ENCODE results near the gene ZNF630. TPM values are rescaled to one million over a fixed set of nuclear protein-coding genes. Genes with fewer than 3 reads are reported as not detected.

Gene ZNF630
- total and polyA plus RNA-seq, 2 experiments from 2014 or later: 0.22 to 0.53 TPM

DNA sequence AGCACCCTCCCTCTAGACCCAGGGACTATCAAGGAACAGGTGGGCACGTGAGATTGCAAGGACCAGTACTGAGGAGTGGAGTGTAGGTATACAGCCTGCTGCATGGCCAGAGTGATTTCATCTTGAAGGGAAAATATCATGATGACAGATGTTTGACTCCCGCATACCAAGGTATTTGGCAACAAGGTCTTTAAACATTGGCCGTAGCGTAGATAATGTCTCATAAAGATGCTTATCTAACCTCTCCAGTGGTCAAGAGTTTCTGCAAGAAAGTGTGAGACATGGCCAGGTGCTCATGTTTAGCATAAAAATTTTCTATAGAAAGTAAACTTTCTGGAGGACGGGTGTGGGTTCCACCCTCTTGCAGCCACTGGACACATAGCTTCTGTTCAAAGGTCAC is 18.7 kb upstream of the ZNF630 start:
- 38 to 44% methylated on average over 5 of the region's 5 CpGs for WGBS, 2 experiments (ENCODE audit: low coverage in 1 of 2, low lambda C conversion rate in 2 of 2, missing lambda C conversion rate in 2 of 2)
- H3K9ac ChIP-seq: no peak overlapping the region

DNA sequence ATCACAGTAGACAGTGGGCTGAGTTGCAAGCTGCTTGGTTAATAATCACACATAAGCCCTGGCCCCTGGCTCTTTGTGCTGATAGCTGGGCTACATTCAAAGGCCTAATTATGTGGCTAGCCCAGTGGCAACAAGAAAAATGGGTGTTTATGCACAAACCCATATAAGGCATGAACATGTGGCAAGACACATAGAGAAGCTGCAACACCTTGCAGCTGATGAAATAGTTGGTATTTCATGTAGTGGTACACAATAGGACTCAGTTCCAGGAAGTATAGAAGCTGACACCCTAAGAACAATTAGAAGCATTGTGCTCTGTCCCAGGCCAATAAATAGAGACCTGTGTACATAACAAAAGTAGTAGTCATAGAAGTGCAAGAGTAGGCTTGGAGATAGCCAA is 14.6 kb upstream of the ZNF630 start:
- no peak overlapping the region for H2AFZ ChIP-seq
- no peaks in the 10 kb centered on the region for H3K79me2 ChIP-seq (ENCODE audit: insufficient read depth)
- no peak for TF ChIP-seq EZH2phosphoT487 (IDR thresholded peaks at IDR 0.05; ENCODE audit: insufficient read depth, low read depth)
- TF ChIP-seq EZH2 (IDR thresholded peaks at IDR 0.05; ENCODE audit: insufficient read depth, poor library complexity, severe bottlenecking): no peak
- H3K4me2 ChIP-seq (ENCODE audit: unreplicated experiment): no peak overlapping the region
- H3K9me2 ChIP-seq (ENCODE audit: insufficient read depth): no peaks in the 10 kb centered on the region
- no peaks in the 10 kb centered on the region for H4K20me1 ChIP-seq (ENCODE audit: insufficient read depth)
- in situ Hi-C loops (cut with MboI): loop anchor here (25.0 kb wide), 1 partner anchor 401 kb away; the partner anchor contains the start of gene FTSJ1
- H3K36me3 ChIP-seq (ENCODE audit: low read depth): no peaks in the 10 kb centered on the region
- no peak overlapping the region for H3K4me3 ChIP-seq
- no peaks in the 10 kb centered on the region for H3K9me3 ChIP-seq (ENCODE audit: low read depth)
- DNase-seq: no peak
- no peak overlapping the region for H3K27ac ChIP-seq
- H3K9ac ChIP-seq: no peak overlapping the region
- H3K27me3 ChIP-seq (replicated peaks; ENCODE audit: insufficient read depth): no peaks in the 10 kb centered on the region
- H3F3A ChIP-seq (ENCODE audit: insufficient read depth): no peaks in the 10 kb centered on the region
- H3K4me1 ChIP-seq (ENCODE audit: insufficient read depth): no peaks in the 10 kb centered on the region

More for the DNA sequence above, 18.7 kb upstream of the ZNF630 start:
- DNase-seq: no peak
- H3F3A ChIP-seq (ENCODE audit: insufficient read depth): no peaks in the 10 kb centered on the region
- H4K20me1 ChIP-seq (ENCODE audit: insufficient read depth): no peaks in the 10 kb centered on the region
- in situ Hi-C loops (cut with MboI): loop anchor here (25.0 kb wide), 1 partner anchor 397 kb away; the partner anchor contains the start of gene FTSJ1
- H3K4me2 ChIP-seq (ENCODE audit: unreplicated experiment): no peak overlapping the region
- H3K9me2 ChIP-seq (ENCODE audit: insufficient read depth): no peaks in the 10 kb centered on the region
- H3K4me1 ChIP-seq (ENCODE audit: insufficient read depth): no peaks in the 10 kb centered on the region
- H3K27ac ChIP-seq: no peak overlapping the region
- H3K4me3 ChIP-seq: no peak overlapping the region
- H3K79me2 ChIP-seq (ENCODE audit: insufficient read depth): no peaks in the 10 kb centered on the region
- no peaks in the 10 kb centered on the region for H3K36me3 ChIP-seq (ENCODE audit: low read depth)
- TF ChIP-seq EZH2phosphoT487 (IDR thresholded peaks at IDR 0.05; ENCODE audit: insufficient read depth, low read depth): no peak
- TF ChIP-seq EZH2 (IDR thresholded peaks at IDR 0.05; ENCODE audit: insufficient read depth, poor library complexity, severe bottlenecking): no peak
- no peaks in the 10 kb centered on the region for H3K27me3 ChIP-seq (replicated peaks; ENCODE audit: insufficient read depth)
- no peaks in the 10 kb centered on the region for H3K9me3 ChIP-seq (ENCODE audit: low read depth)
- H2AFZ ChIP-seq: no peak overlapping the region

GRCh38 chrX:48083706-48084105 is 12.3 kb upstream of the ZNF630 start:
- H3K4me3 ChIP-seq: no peak overlapping the region

GRCh38 chrX:48083212-48083611 is 11.8 kb upstream of the ZNF630 start:
- H3F3A ChIP-seq (ENCODE audit: insufficient read depth): no peaks in the 10 kb centered on the region
- H3K9me2 ChIP-seq (ENCODE audit: insufficient read depth): no peaks in the 10 kb centered on the region
- no peak overlapping the region for H3K9ac ChIP-seq
- no peaks in the 10 kb centered on the region for H3K27me3 ChIP-seq (replicated peaks; ENCODE audit: insufficient read depth)
- in situ Hi-C loops (cut with MboI): loop anchor here (25.0 kb wide), 1 partner anchor 404 kb away; the partner anchor contains the start of gene FTSJ1
- WGBS, 2 experiments (ENCODE audit: low coverage in 1 of 2, low lambda C conversion rate in 2 of 2, missing lambda C conversion rate in 2 of 2): 21 to 22% methylated on average over 9 of the region's 9 CpGs
- no peaks in the 10 kb centered on the region for H3K36me3 ChIP-seq (ENCODE audit: low read depth)
- H3K27ac ChIP-seq: no peak overlapping the region
- no peaks in the 10 kb centered on the region for H3K9me3 ChIP-seq (ENCODE audit: low read depth)
- H3K4me1 ChIP-seq (ENCODE audit: insufficient read depth): no peaks in the 10 kb centered on the region
- TF ChIP-seq EZH2 (IDR thresholded peaks at IDR 0.05; ENCODE audit: insufficient read depth, poor library complexity, severe bottlenecking) (no peak), EZH2phosphoT487 (IDR thresholded peaks at IDR 0.05; ENCODE audit: insufficient read depth, low read depth) (no peak)
- peak; percentile 61 for DNase-seq
- H3K4me2 ChIP-seq (ENCODE audit: unreplicated experiment): no peak overlapping the region
- H4K20me1 ChIP-seq (ENCODE audit: insufficient read depth): no peaks in the 10 kb centered on the region
- no peak overlapping the region for H3K4me3 ChIP-seq
- H2AFZ ChIP-seq: no peak overlapping the region
- H3K79me2 ChIP-seq (ENCODE audit: insufficient read depth): no peaks in the 10 kb centered on the region

More at GRCh38 chrX:48083706-48084105, 12.3 kb upstream of the ZNF630 start:
- Histone ChIP-seq H3K79me2 (ENCODE audit: insufficient read depth) (no peaks in the 10 kb centered on the region), H3K9ac (no peak overlapping the region), H4K20me1 (ENCODE audit: insufficient read depth) (no peaks in the 10 kb centered on the region), H3F3A (ENCODE audit: insufficient read depth) (no peaks in the 10 kb centered on the region), H2AFZ (no peak overlapping the region), H3K9me3 (ENCODE audit: low read depth) (no peaks in the 10 kb centered on the region), H3K27me3 (replicated peaks; ENCODE audit: insufficient read depth) (no peaks in the 10 kb centered on the region), H3K9me2 (ENCODE audit: insufficient read depth) (no peaks in the 10 kb centered on the region), H3K36me3 (ENCODE audit: low read depth) (no peaks in the 10 kb centered on the region), H3K4me1 (ENCODE audit: insufficient read depth) (no peaks in the 10 kb centered on the region), H3K27ac (no peak overlapping the region), H3K4me2 (ENCODE audit: unreplicated experiment) (no peak overlapping the region)
- 62 to 70% methylated on average over 5 of the region's 5 CpGs for WGBS, 2 experiments (ENCODE audit: low coverage in 1 of 2, low lambda C conversion rate in 2 of 2, missing lambda C conversion rate in 2 of 2)
- no peak for DNase-seq
- no peak for TF ChIP-seq EZH2 (IDR thresholded peaks at IDR 0.05; ENCODE audit: insufficient read depth, poor library complexity, severe bottlenecking)
- no peak for TF ChIP-seq EZH2phosphoT487 (IDR thresholded peaks at IDR 0.05; ENCODE audit: insufficient read depth, low read depth)
- in situ Hi-C loops (cut with MboI): loop anchor here (25.0 kb wide), 1 partner anchor 404 kb away; the partner anchor contains the start of gene FTSJ1

DNA sequence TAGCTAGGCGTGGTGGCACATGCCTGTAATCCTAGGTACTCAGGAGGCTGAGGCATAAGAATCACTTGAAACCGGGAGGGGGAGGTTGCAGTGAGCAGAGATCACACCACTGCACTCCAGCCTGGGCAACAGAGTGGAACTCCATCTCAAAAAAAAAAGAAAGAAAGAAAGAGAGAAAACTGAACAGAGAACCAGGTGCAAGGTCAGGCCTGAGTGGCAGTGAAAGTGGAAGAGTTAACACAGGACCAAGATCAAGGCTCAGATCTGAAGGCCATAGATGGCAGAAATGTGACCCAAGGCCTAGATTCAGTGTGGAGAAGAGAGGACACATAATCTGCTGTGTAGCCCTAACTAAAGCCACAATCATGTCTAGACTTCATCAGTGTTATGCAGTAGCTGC is 4.9 kb upstream of the ZNF630 start:
- no peaks in the 10 kb centered on the region for H3K4me1 ChIP-seq (ENCODE audit: insufficient read depth)
- H3K36me3 ChIP-seq (ENCODE audit: low read depth): no peaks in the 10 kb centered on the region
- H3K9ac ChIP-seq: no peak overlapping the region
- H4K20me1 ChIP-seq (ENCODE audit: insufficient read depth): no peaks in the 10 kb centered on the region
- no peak overlapping the region for H3K4me2 ChIP-seq (ENCODE audit: unreplicated experiment)
- in situ Hi-C loops (cut with MboI): loop anchor here (25.0 kb wide), 1 partner anchor 411 kb away; the partner anchor contains the start of gene FTSJ1
- WGBS, 2 experiments (ENCODE audit: low coverage in 1 of 2, low lambda C conversion rate in 2 of 2, missing lambda C conversion rate in 2 of 2): 66 to 93% methylated on average over 2 of the region's 2 CpGs
- no peak for DNase-seq
- no peak overlapping the region for H3K27ac ChIP-seq
- H2AFZ ChIP-seq: no peak overlapping the region
- H3F3A ChIP-seq (ENCODE audit: insufficient read depth): no peaks in the 10 kb centered on the region
- no peaks in the 10 kb centered on the region for H3K27me3 ChIP-seq (replicated peaks; ENCODE audit: insufficient read depth)
- H3K9me3 ChIP-seq (ENCODE audit: low read depth): no peaks in the 10 kb centered on the region
- no peak overlapping the region for H3K4me3 ChIP-seq
- no peak for TF ChIP-seq EZH2phosphoT487 (IDR thresholded peaks at IDR 0.05; ENCODE audit: insufficient read depth, low read depth)
- no peak for TF ChIP-seq EZH2 (IDR thresholded peaks at IDR 0.05; ENCODE audit: insufficient read depth, poor library complexity, severe bottlenecking)
- H3K79me2 ChIP-seq (ENCODE audit: insufficient read depth): no peaks in the 10 kb centered on the region
- H3K9me2 ChIP-seq (ENCODE audit: insufficient read depth): no peaks in the 10 kb centered on the region
